Left colon (tissue), 2 donors: ENCODE measurements around the gene OR4F6. TPM values are rescaled to one million over a fixed set of nuclear protein-coding genes. Genes with fewer than 3 reads are reported as not detected.
A peak's percentile ranks its signal among the peaks of the same experiment; 100 is the strongest.

Experiments used
- ATAC-seq: fragments of 200-7000 bp; cut with Tn5 transposase; one replicate; pipeline ENCODE4 v1.9.1; 2020; ENCODE audit warnings: mild to moderate bottlenecking, moderate library complexity
- DNase-seq, 2 donors: peaks; one replicate each; pipeline ENCODE4 v3.0.0-alpha.2; 2020
- intact Hi-C, 2 donors: fragments of 100-400 bp; cut with DNase I in 1 of 2; cut with micrococcal nuclease in 1 of 2; formaldehyde crosslinking; loops; one replicate each; pipeline versions ENCODE4 v1.11.2 to v1.14.0; 2022; cut with DNase I, micrococcal nuclease
- total RNA-seq, 2 donors: library from RNA; stranded (reverse); fragmentation: NEBNext Ultra II Directional; extraction: Animal tissue kit (Norgen Biotek cat#: 25700); gene quantifications; one replicate each; pipeline ENCODE4 v1.2.1, GENCODE V29; 2021
- donor health status: DM: no; HTN: no; CAD: no.
- donor health status: DM: yes; HTN: yes; CAD: no.

The OR4F6 gene
- total RNA-seq, 2 donors from 2014 or later = not detected

DNA sequence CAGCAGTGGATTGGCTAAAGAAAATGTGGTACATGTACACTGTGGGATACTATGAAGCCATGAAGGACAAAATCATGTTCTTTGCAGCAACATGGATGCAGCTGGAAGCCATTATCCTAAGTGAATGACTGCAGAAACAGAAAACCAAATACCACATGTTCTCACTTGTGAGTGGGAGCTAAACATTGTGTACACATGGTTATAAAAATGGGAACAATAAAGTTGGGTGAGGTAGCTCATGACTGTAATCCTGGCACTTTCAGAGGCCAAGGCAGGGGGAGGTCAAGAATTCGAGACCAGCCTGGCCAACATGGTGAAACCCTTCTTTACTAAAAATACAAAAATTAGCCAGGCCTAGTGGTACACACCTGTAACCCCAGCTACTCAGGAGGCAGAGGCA lies 3.6 kb upstream of the OR4F6 start:
- DNase-seq (no peak), ATAC-seq (peak; percentile 66)
- intact Hi-C loops = no loop called here

DNA sequence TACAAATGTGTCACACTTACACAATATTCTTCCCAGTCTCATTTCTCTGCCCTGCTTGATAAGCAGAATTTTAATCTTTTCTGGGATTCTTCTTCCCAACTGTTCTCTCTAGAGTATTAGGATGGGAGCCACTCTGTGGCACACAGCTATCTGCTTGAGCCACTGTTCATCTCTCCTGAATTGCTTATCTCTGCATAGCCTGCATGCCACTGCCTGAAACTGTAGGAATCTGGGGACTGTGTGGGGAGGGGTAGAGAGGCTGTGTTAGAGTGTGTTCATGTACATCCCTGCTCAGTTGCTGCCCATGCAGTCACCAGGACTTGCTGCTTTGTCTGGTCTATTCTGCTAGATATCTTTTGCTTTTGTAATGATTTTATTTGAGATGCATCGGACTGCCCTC lies 2.3 kb upstream of the OR4F6 start:
- DNase-seq = no peak
- intact Hi-C loops = no loop called here

DNA sequence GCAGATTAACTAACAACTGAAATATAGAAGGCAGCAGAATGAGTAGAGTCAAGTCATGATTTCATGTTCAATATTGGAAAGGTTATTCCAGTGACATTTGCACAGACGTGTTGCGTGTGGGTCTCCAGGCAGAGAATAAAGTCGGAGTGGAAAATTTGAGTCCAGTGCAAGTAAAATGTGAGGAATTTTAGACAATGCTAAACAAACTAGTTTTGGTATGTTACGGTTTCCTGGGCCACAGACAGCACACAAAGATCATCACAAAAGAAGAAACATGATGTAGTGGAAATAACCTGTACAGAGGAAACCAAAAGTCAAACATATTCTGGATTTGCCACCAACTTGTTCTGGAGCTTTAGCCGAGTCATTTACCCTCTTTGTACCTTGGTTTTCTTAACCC lies 367 bp downstream of the OR4F6 start:
- ATAC-seq = no peak
- no peak for DNase-seq
- intact Hi-C loops = no loop called here

More for the DNA sequence above, 2.3 kb upstream of the OR4F6 start:
- ATAC-seq = no peak

DNA sequence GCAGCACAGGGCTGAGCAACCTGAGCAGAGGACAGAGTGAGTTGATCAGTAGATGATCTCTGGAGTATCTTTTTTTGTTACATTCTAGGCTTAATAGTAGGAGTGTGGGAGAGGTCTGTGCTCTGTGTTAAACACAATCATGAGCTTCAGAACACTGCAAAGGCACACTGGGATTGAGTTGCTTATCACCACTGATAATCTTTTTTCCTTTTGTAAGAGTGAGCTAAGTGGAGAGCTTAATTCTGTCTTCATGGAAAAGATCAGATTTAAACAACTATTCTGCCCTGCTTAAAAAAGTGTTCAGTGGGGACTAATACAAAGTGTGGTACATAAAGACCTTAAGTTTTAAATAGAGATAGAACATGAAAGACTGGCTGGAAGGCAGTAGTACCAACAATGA lies 1.1 kb downstream of the OR4F6 start:
- intact Hi-C loops = no loop called here
- DNase-seq (no peak), ATAC-seq (no peak)

DNA sequence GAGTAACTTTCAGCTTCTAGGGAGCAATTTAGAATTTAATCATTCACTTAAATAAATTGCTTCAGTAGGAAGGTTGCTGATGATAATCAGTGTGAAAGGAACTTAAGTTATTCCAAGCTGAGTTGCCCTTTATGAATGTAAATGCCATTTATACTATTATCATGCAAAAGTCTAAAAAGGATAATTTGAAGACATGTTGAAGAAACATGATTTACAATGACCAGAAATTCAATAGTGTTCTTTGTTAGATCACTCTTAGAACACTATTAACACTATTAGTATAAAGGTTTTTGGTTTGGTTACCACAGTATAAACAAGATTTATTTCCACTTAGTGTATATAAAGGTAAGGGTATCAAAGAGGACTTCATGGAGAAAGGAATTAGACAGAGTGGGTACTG lies 1.6 kb downstream of the OR4F6 start:
- no peak for ATAC-seq
- no peak for DNase-seq
- intact Hi-C loops = no loop called here

DNA sequence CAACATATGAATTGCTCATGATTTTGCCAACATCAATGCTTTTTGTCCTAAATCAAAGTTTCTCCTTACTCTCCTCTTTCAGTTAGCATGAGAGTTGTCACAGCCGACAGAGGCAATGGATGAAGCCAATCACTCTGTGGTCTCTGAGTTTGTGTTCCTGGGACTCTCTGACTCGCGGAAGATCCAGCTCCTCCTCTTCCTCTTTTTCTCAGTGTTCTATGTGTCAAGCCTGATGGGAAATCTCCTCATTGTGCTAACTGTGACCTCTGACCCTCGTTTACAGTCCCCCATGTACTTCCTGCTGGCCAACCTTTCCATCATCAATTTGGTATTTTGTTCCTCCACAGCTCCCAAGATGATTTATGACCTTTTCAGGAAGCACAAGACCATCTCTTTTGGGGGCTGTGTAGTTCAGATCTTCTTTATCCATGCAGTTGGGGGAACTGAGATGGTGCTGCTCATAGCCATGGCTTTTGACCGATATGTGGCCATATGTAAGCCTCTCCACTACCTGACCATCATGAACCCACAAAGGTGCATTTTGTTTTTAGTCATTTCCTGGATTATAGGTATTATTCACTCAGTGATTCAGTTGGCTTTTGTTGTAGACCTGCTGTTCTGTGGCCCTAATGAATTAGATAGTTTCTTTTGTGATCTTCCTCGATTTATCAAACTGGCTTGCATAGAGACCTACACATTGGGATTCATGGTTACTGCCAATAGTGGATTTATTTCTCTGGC lies 2.5 kb downstream of the OR4F6 start:
- intact Hi-C loops = no loop called here
- ATAC-seq = no peak
- no peak for DNase-seq

DNA sequence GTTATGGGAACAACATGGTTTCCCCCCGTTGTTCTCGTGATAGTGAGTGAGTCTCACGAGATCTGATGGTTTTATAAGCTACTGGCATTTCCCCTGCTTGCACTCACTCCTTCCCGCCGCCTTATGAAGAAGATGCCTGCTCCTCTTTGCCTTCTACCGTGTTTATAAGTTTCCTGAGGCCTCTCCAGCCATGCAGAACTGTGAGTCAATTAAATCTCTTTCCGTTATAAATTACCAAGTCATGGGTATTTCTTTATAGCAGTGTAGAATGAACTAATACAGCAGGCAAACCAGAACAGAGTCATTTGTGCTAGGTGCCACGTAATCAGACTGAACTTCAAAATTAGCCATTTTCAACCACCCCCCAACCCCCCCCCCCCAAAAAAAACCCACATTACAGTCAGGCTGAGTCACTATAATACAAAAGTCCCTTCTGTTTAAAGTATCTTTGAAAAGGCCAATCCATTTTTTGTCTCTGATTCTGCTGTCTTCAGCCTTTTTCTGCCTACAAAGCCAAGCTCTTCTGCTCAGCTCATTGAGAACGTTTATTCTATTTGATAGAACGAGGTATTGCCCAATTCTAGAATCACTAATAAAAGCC lies 4.1 kb downstream of the OR4F6 start:
- DNase-seq = no peak
- intact Hi-C loops = no loop called here
- no peak for ATAC-seq

DNA sequence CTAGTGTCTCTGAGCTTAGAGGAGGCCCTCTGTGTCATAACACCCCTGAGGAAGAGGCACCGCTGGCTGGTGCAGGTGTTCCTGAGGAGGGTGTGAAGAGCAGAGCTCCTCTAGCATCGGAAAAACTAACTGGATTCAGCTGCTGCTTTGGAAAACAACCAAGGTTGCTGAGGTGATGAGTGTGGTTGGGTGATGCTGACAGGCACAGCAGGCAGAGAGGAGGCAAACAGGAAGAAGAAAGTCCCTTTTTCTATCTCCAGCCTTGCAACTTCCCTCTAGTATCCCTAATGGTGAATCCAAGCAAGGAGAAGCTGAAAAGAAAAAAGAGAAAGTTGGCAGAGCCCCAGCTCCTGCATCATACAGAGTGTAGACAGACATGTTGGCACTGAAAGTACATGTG lies 4.9 kb downstream of the OR4F6 start:
- no peak for ATAC-seq
- intact Hi-C loops = no loop called here
- DNase-seq = no peak

DNA sequence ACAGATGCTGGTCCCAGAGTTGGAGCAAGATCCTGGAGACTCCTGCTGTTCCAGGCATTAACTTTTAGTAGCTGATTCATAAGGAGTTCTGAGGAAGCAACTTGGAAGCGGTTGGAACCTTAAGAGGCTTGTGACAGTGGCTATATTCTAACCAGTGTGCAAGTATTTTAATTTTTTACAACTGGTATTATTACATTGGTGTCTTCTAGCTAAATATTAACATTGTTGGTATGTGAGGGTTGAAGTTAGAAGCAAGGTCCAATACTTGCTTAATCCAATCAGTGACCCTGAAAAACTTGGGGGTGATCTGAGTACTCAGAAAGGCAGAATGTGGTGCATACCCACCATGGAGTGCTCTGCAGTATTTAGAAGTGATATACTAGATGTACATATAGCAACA lies 7.1 kb downstream of the OR4F6 start:
- no peak for DNase-seq
- no peak for ATAC-seq
- intact Hi-C loops = no loop called here

DNA sequence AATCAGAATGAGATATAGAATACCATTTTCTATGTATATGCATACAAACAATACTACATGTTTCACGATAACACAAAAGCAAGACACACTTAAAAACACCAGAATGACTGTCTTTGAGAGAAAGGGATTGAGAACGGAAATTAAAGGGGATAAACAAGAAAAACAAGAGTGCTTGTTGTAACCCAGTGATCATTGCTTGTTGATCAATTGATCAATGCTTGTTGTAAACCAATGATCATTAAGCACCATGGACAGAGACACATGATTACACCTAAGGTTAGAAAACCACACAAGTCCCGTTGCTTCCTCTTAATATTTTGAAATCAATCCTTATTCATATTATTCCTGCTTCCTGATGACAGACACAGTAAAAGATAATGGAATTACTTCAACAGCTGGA lies 7.6 kb downstream of the OR4F6 start:
- no peak for DNase-seq
- ATAC-seq = no peak
- intact Hi-C loops = no loop called here

DNA sequence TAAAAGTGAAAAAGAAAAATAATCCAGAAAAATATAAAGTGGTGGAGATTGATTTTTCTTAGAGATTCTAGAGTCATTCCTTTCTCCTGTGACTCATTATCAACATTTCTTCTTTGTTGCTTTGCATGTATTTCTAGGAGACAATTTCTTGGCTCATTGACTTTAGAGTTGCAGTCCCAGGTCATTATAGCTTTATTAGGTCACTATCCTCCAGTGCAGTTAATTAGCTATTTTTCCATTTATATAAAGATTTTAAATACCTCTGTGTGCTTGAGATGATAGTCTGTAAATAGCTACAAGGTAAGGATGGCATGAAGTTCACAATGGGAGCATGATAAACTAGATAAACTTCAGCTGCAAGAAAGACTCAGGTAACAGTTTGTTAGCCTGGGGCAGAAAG lies 8.6 kb downstream of the OR4F6 start, which contains the start of gene OR4F15:
OR4F15 (plus strand) TSS at position 301 of the 400 bp plus-strand sequence. CDS start 5,985 bp downstream, outside the sequence.
- intact Hi-C loops = no loop called here
- no peak for DNase-seq
- no peak for ATAC-seq

DNA sequence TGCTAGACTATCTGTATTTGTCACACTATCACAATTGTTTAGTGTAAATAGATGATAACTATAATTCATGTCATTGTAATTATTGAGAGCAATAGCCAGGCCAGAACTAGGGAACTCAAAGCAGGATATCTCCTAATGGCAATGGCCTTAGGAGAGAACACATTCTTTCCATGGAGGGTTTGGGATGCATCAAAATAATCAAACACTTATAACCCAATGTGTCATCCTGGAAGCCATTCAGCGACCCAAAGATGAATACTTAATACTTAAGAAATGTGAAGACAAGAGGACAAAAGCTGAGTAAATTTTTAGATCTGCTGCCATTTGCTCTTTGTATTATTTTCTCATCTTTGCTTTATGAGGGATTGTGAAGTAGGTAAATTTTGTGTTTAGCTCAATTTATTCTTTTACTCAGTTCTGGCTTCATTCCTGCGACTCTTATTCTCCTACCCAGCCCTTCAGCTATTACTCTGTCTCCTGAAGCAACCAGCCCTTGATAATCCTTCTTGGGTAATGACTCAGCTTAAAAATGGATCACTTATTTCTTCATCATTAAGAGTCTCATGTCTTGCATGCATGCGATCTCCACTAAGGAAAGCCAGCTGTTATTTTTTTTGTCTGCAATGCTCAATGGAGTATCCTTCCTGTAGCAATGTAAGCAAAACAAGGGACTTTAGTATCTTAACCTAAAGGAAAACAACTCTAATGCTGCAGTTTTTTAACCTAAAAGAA lies 10.7 kb downstream of the OR4F6 start:
- intact Hi-C loops = no loop called here
- DNase-seq (no peak), ATAC-seq (no peak)

DNA sequence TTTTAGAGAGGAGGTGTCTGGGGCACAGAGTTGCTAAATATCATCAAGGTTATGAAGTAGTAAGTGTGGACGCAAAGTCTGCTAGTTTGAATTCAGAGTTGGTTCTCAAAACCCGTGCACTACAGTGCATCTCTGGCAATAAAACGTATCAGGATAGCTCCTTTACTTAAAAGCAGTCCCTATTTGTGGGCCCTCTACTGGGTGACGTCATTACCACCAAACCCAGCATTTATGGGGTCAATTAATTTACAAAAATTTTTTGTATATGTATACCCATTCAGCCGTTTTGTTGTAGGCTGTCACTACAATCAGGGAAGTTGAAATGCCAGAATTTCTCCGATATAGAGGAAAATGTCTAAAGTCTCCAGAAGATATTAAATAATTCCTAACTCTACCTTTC lies 17.5 kb downstream of the OR4F6 start:
- intact Hi-C loops = no loop called here
- no peak for ATAC-seq
- DNase-seq = no peak

DNA sequence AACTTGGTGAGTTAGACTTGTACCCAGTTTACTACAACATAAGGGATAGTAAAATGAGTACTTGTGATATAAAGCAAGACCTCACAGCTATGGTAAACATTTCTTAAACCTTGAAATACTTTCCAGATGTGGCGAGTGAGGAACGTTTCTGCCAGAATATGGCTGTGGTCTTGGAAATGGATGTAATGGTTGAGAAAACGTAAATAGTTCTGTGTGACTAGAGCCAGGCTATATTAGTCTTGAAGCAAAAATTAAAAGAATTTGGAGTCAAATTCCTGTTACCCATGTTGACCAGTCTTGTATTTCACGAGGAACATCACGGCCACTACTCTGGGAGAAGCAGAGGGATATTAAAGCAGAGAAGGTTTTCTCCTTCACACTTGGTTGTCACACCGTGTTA lies 23.9 kb downstream of the OR4F6 start:
- no peak for DNase-seq
- no peak for ATAC-seq

DNA sequence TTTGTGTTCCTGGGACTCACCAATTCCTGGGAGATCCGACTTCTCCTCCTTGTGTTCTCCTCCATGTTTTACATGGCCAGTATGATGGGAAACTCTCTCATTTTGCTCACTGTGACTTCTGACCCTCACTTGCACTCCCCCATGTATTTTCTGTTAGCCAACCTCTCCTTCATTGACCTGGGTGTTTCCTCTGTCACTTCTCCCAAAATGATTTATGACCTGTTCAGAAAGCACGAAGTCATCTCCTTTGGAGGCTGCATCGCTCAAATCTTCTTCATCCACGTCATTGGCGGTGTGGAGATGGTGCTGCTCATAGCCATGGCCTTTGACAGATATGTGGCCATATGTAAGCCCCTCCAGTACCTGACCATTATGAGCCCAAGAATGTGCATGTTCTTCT lies 25.5 kb downstream of the OR4F6 start:
- DNase-seq = no peak
- no peak for ATAC-seq
- intact Hi-C loops = no loop called here

More for the DNA sequence above, 23.9 kb downstream of the OR4F6 start:
- intact Hi-C loops = no loop called here

DNA sequence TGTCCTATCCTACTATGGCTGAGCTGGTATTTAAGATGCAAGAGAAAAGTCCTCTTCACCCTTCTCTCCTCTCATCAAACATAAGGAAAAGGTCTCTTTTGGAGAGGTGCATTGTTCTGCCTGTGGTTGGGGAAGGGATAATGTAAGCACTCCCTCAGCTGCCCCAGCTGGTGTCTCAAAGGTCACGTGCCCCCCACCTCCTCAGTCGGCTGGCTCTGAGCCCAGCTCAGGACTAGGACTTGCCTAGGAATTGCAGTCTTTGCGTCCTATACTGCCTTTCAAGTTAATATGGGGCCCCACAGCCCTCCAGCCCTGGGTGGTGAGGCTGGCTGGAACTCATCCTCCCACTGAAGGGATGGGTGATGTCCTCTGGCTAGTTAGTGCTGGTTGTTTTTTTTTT lies 38.3 kb downstream of the OR4F6 start:
- ATAC-seq (no peak), DNase-seq (no peak)
- intact Hi-C loops = no loop called here

DNA sequence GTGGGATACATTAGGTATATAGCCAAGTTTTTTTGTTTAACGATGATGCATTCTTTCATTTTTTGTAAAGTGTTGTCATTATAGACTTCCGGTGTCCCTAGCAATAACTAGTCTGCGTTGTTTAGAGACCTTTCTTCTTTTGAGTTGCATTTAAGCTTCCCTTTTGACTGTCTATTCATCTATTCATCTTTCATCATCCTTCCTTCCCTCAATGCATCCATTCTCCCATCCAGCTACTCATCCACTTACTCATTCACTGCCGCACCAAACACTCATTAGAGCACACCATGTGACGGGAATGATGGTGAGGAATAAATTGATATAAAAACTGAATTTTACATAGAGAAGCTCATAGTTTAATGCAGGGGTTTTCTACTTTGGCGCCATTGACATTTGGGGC lies 41.6 kb downstream of the OR4F6 start:
- DNase-seq (no peak), ATAC-seq (no peak)
- intact Hi-C loops = no loop called here

DNA sequence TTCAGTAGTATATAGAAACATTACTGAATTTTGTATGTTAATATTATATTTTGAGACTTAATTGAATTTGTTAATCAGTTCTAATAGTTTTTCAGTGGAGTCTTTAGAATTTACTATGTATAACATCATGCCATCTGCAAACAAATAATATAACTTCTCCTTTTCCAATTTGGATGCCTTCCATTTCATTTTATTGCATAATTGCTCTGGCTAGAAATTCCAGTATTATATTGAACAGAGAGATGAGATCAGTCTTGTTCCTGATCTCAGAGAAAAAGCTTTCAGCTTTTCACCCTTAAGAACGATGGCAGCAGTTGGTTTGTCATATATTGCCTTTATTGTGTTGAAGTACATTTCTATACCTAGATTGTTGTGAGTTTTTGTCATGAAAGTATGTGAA lies 49.0 kb downstream of the OR4F6 start:
- ATAC-seq (peak; percentile 87), DNase-seq (no peak)
- intact Hi-C loops = no loop called here
